Adipocyte (in vitro differentiated cells): Measurements from ENCODE around the gene GZMM.

Experiments
- DNase-seq: peaks from one replicate; pipeline ENCODE4 v3.0.0-alpha.2; 2015; ENCODE audit warnings: low read depth
- H3K27me3 ChIP-seq: replicated peaks from 2 replicates; pipeline ENCODE4 v1.7.0; 2013; ENCODE audit warnings: mild to moderate bottlenecking, low read length, moderate library complexity; ENCODE audit not compliant: control insufficient read depth, insufficient read depth
- H3K36me3 ChIP-seq: 2 replicates; pipeline ENCODE4 v1.7.0; 2013; ENCODE audit warnings: low read length, mild to moderate bottlenecking, moderate library complexity; ENCODE audit not compliant: control insufficient read depth, insufficient read depth, severe bottlenecking
- H3K4me1 ChIP-seq: 2 replicates; pipeline ENCODE4 v1.7.0; 2013; ENCODE audit warnings: mild to moderate bottlenecking, low read length, moderate library complexity; ENCODE audit not compliant: control insufficient read depth, insufficient read depth
- H3K4me3 ChIP-seq: 2 replicates; pipeline ENCODE4 v1.7.0; 2013; ENCODE audit warnings: mild to moderate bottlenecking, low read length, moderate library complexity
- H3K9ac ChIP-seq: 2 replicates; pipeline ENCODE4 v1.7.0; 2013; ENCODE audit warnings: mild to moderate bottlenecking, low read length, moderate library complexity
- H3K9me3 ChIP-seq: 2 replicates; pipeline ENCODE4 v1.7.0; 2013; ENCODE audit warnings: mild to moderate bottlenecking, low read length, moderate library complexity; ENCODE audit not compliant: control insufficient read depth

GZMM gene

GRCh38 chr19:543910-544608 lies at the start of gene GZMM:
TSS of gene GZMM (plus strand) at chr19:544053. CDS start at chr19:544072, 19 bp downstream.
- Histone ChIP-seq H3K9ac (no peak within 1 kb of the TSS), H3K4me3 (no peak within 1 kb of the TSS), H3K9me3 (no peaks in the 10 kb centered on the region), H3K4me1 (no peaks in the 10 kb centered on the region), H3K36me3 (peaks cover 24% of the 10 kb centered on the region), H3K27me3 (peaks cover 4% of the 10 kb centered on the region)
- no peak for DNase-seq

GRCh38 chr19:494171-495080 lies 49.4 kb upstream of the GZMM start:
- Histone ChIP-seq H3K4me1 (peaks cover 6% of the 10 kb centered on the region), H3K9me3 (no peaks in the 10 kb centered on the region), H3K36me3 (no peaks in the 10 kb centered on the region), H3K27me3 (peaks cover 6% of the 10 kb centered on the region), H3K4me3 (no peak overlapping the region), H3K9ac (no peak overlapping the region)
- no peak for DNase-seq

- H3K36me3 ChIP-seq: no peaks in the 10 kb centered on the region
- H3K27me3 ChIP-seq: peaks cover 6% of the 10 kb centered on the region
- no peak overlapping the region for H3K9ac ChIP-seq
- no peak overlapping the region for H3K4me3 ChIP-seq
- DNase-seq: no peak
- H3K4me1 ChIP-seq: peaks cover 5% of the 10 kb centered on the region
- no peaks in the 10 kb centered on the region for H3K9me3 ChIP-seq
Observed at GRCh38 chr19:495081-495401, 48.8 kb upstream of the GZMM start.

- Histone ChIP-seq H3K36me3 (no peaks in the 10 kb centered on the region), H3K27me3 (peaks cover 6% of the 10 kb centered on the region)
Observed at GRCh38 chr19:495402-496111, 48.3 kb upstream of the GZMM start.

GRCh38 chr19:496112-496665 lies 47.7 kb upstream of the GZMM start, which contains the start of gene MADCAM1:
TSS of gene MADCAM1 (plus strand) at chr19:496486. CDS start at chr19:496500, 14 bp downstream.
- H3K4me1 ChIP-seq: no peaks in the 10 kb centered on the region
- H3K4me3 ChIP-seq: no peak within 1 kb of the TSS
- DNase-seq: no peak
- H3K9me3 ChIP-seq: no peaks in the 10 kb centered on the region
- no peak within 1 kb of the TSS for H3K9ac ChIP-seq
- H3K27me3 ChIP-seq: peaks cover 6% of the 10 kb centered on the region
- no peaks in the 10 kb centered on the region for H3K36me3 ChIP-seq

More at GRCh38 chr19:495402-496111, 48.3 kb upstream of the GZMM start:
- Histone ChIP-seq H3K9ac (no peak overlapping the region), H3K4me3 (no peak overlapping the region), H3K4me1 (peaks cover under 1% of the 10 kb centered on the region), H3K9me3 (no peaks in the 10 kb centered on the region)
- peak; percentile 35 for DNase-seq

GRCh38 chr19:496986-497385 lies 46.9 kb upstream of the GZMM start:
- peaks cover 6% of the 10 kb centered on the region for H3K27me3 ChIP-seq
- H3K9ac ChIP-seq: no peak overlapping the region
- no peak for DNase-seq
- no peaks in the 10 kb centered on the region for H3K4me1 ChIP-seq
- no peak overlapping the region for H3K4me3 ChIP-seq
- no peaks in the 10 kb centered on the region for H3K36me3 ChIP-seq
- no peaks in the 10 kb centered on the region for H3K9me3 ChIP-seq

- Histone ChIP-seq H3K27me3 (peaks cover 6% of the 10 kb centered on the region), H3K4me1 (no peaks in the 10 kb centered on the region), H3K9ac (no peak overlapping the region), H3K4me3 (no peak overlapping the region), H3K9me3 (no peaks in the 10 kb centered on the region), H3K36me3 (no peaks in the 10 kb centered on the region)
- no peak for DNase-seq
Observed at GRCh38 chr19:497491-497868, 46.4 kb upstream of the GZMM start.

GRCh38 chr19:497869-498510 lies 45.9 kb upstream of the GZMM start:
- H3K9ac ChIP-seq: no peak overlapping the region
- peaks cover 6% of the 10 kb centered on the region for H3K27me3 ChIP-seq
- no peak overlapping the region for H3K4me3 ChIP-seq
- no peaks in the 10 kb centered on the region for H3K4me1 ChIP-seq
- no peak for DNase-seq
- no peaks in the 10 kb centered on the region for H3K9me3 ChIP-seq
- no peaks in the 10 kb centered on the region for H3K36me3 ChIP-seq

- Histone ChIP-seq H3K4me3 (no peak overlapping the region), H3K4me1 (no peaks in the 10 kb centered on the region), H3K9ac (no peak overlapping the region), H3K9me3 (no peaks in the 10 kb centered on the region), H3K36me3 (no peaks in the 10 kb centered on the region), H3K27me3 (peaks cover 6% of the 10 kb centered on the region)
- no peak for DNase-seq
Observed at GRCh38 chr19:498511-498891, 45.4 kb upstream of the GZMM start.

- H3K27me3 ChIP-seq: peaks cover 6% of the 10 kb centered on the region
- no peak overlapping the region for H3K4me3 ChIP-seq
- H3K9me3 ChIP-seq: no peaks in the 10 kb centered on the region
- no peak for DNase-seq
- no peaks in the 10 kb centered on the region for H3K36me3 ChIP-seq
- no peaks in the 10 kb centered on the region for H3K4me1 ChIP-seq
- H3K9ac ChIP-seq: no peak overlapping the region
Observed at GRCh38 chr19:498977-499623, 44.8 kb upstream of the GZMM start.
